Rectal smooth muscle tissue (tissue), 1 donor: ENCODE measurements around the gene GOLGA6A.
"Not testable (repeated sequence)": the region's sequence is repeated elsewhere in the genome, so short reads cannot be mapped to it uniquely, and the experiment has no call there.

Source experiments
- H3K27ac ChIP-seq: one replicate; pipeline ENCODE4 v1.7.0; 2013; ENCODE audit warnings: low read depth, low read length, inconsistent platforms
- H3K27me3 ChIP-seq: one replicate; pipeline ENCODE4 v1.7.0; 2013; ENCODE audit warnings: low read length; ENCODE audit not compliant: control insufficient read depth, insufficient read depth
- H3K36me3 ChIP-seq: one replicate; pipeline ENCODE4 v1.7.0; 2013; ENCODE audit warnings: low read length; ENCODE audit not compliant: control insufficient read depth, insufficient read depth
- H3K4me1 ChIP-seq: one replicate; pipeline ENCODE4 v1.7.0; 2013; ENCODE audit warnings: low read length; ENCODE audit not compliant: control insufficient read depth, insufficient read depth
- H3K4me3 ChIP-seq: one replicate; pipeline ENCODE4 v1.7.0; 2013; ENCODE audit warnings: low read length
- H3K9ac ChIP-seq: one replicate; pipeline ENCODE4 v1.7.0; 2013; ENCODE audit warnings: low read length

The GOLGA6A gene

GRCh38 chr15:74123658-74124057 is 41.3 kb upstream of the GOLGA6A start:
- Histone ChIP-seq H3K27me3 (peaks cover 7% of the 10 kb centered on the region), H3K36me3 (no peaks in the 10 kb centered on the region), H3K4me3 (no peak overlapping the region), H3K27ac (no peak overlapping the region), H3K9ac (no peak overlapping the region), H3K4me1 (peaks cover 3% of the 10 kb centered on the region)

GRCh38 chr15:74123131-74123429 is 40.7 kb upstream of the GOLGA6A start:
- H3K36me3 ChIP-seq, result no peaks in the 10 kb centered on the region
- H3K4me1 ChIP-seq, result peaks cover under 1% of the 10 kb centered on the region
- H3K4me3 ChIP-seq, result no peak overlapping the region
- H3K27ac ChIP-seq, result no peak overlapping the region
- H3K27me3 ChIP-seq, result peaks cover 1% of the 10 kb centered on the region
- no peak overlapping the region for H3K9ac ChIP-seq

- H3K36me3 ChIP-seq, result no peaks in the 10 kb centered on the region
- no peak overlapping the region for H3K4me3 ChIP-seq
- no peaks in the 10 kb centered on the region for H3K27me3 ChIP-seq
- no peak overlapping the region for H3K9ac ChIP-seq
- H3K27ac ChIP-seq, result no peak overlapping the region
- H3K4me1 ChIP-seq, result no peaks in the 10 kb centered on the region
Observed at GRCh38 chr15:74122403-74123130, 40.2 kb upstream of the GOLGA6A start.

GRCh38 chr15:74121858-74122257 is 39.5 kb upstream of the GOLGA6A start:
- Histone ChIP-seq H3K27ac (no peak overlapping the region), H3K4me3 (no peak overlapping the region), H3K36me3 (no peaks in the 10 kb centered on the region), H3K9ac (no peak overlapping the region), H3K4me1 (no peaks in the 10 kb centered on the region), H3K27me3 (no peaks in the 10 kb centered on the region)

- Histone ChIP-seq H3K9ac (no peak overlapping the region), H3K27ac (no peak overlapping the region), H3K36me3 (no peaks in the 10 kb centered on the region), H3K4me1 (no peaks in the 10 kb centered on the region), H3K27me3 (no peaks in the 10 kb centered on the region), H3K4me3 (no peak overlapping the region)
Observed at GRCh38 chr15:74121039-74121438, 38.7 kb upstream of the GOLGA6A start.

- H3K9ac ChIP-seq, result no peak overlapping the region
- H3K27ac ChIP-seq, result no peak overlapping the region
- H3K4me3 ChIP-seq, result no peak overlapping the region
- H3K4me1 ChIP-seq, result no peaks in the 10 kb centered on the region
- H3K27me3 ChIP-seq, result no peaks in the 10 kb centered on the region
- H3K36me3 ChIP-seq, result no peaks in the 10 kb centered on the region
Observed at GRCh38 chr15:74120426-74120825, 38.1 kb upstream of the GOLGA6A start.

GRCh38 chr15:74109713-74110112 is 27.4 kb upstream of the GOLGA6A start:
- H3K27ac ChIP-seq, result no peak overlapping the region

GRCh38 chr15:74108611-74109010 is 26.3 kb upstream of the GOLGA6A start:
- H3K4me1 ChIP-seq, H3K9ac ChIP-seq, H3K27ac ChIP-seq, H3K27me3 ChIP-seq, H3K36me3 ChIP-seq, H3K4me3 ChIP-seq: not testable (repeated sequence)

More at GRCh38 chr15:74109713-74110112, 27.4 kb upstream of the GOLGA6A start:
- Histone ChIP-seq H3K36me3 (no peaks in the 10 kb centered on the region), H3K9ac (no peak overlapping the region), H3K4me3 (no peak overlapping the region), H3K4me1 (no peaks in the 10 kb centered on the region), H3K27me3 (no peaks in the 10 kb centered on the region)

GRCh38 chr15:74108111-74108510 is 25.8 kb upstream of the GOLGA6A start:
- no peaks in the 10 kb centered on the region for H3K4me1 ChIP-seq
- H3K36me3 ChIP-seq, result no peaks in the 10 kb centered on the region
- no peaks in the 10 kb centered on the region for H3K27me3 ChIP-seq
- H3K9ac ChIP-seq, result no peak overlapping the region
- H3K27ac ChIP-seq, result no peak overlapping the region
- no peak overlapping the region for H3K4me3 ChIP-seq

- not testable (repeated sequence) for H3K9ac ChIP-seq, H3K27me3 ChIP-seq, H3K36me3 ChIP-seq, H3K4me1 ChIP-seq
- Histone ChIP-seq H3K4me3 (peak overlapping the region; percentile 64), H3K27ac (peak overlapping the region; percentile 66)
Observed at GRCh38 chr15:74099963-74100733, 17.8 kb upstream of the GOLGA6A start.

GRCh38 chr15:74096753-74097474 is 14.6 kb upstream of the GOLGA6A start:
- not testable (repeated sequence) for H3K4me1 ChIP-seq, H3K27ac ChIP-seq, H3K9ac ChIP-seq, H3K27me3 ChIP-seq, H3K4me3 ChIP-seq, H3K36me3 ChIP-seq

- H3K9ac ChIP-seq, H3K27me3 ChIP-seq, H3K4me1 ChIP-seq, H3K27ac ChIP-seq, H3K4me3 ChIP-seq, H3K36me3 ChIP-seq: not testable (repeated sequence)
Observed at GRCh38 chr15:74095610-74096009, 13.3 kb upstream of the GOLGA6A start.
